ENCODE measurements around the gene EFNB2.

The EFNB2 gene

GRCh38 chr13:106567474-106568298 is 32.2 kb upstream of the EFNB2 start, which contains the start of gene ARGLU1:
Gene ARGLU1, minus strand, starts transcription at chr13:106568137. Its CDS starts 218 bp downstream, at chr13:106567919.
- FAIRE-seq (peak; percentile 99), DNase-seq (ENCODE audit: insufficient read length, low spot score) (peak; percentile 62)
- TF ChIP-seq PAX5 (IDR thresholded peaks at IDR 0.05; ENCODE audit: insufficient read depth, low read length, severe bottlenecking): no peak
- TF ChIP-seq POLR2A (IDR thresholded peaks at IDR 0.05; ENCODE audit: low read depth, low read length): peak; percentile 88
- TF ChIP-seq TAF1 (IDR thresholded peaks at IDR 0.05; ENCODE audit: low read depth, low read length): peak; percentile 77
- peak; percentile 90 for TF ChIP-seq POLR2AphosphoS5 (IDR thresholded peaks at IDR 0.05; ENCODE audit: low read depth, low read length)

DNA sequence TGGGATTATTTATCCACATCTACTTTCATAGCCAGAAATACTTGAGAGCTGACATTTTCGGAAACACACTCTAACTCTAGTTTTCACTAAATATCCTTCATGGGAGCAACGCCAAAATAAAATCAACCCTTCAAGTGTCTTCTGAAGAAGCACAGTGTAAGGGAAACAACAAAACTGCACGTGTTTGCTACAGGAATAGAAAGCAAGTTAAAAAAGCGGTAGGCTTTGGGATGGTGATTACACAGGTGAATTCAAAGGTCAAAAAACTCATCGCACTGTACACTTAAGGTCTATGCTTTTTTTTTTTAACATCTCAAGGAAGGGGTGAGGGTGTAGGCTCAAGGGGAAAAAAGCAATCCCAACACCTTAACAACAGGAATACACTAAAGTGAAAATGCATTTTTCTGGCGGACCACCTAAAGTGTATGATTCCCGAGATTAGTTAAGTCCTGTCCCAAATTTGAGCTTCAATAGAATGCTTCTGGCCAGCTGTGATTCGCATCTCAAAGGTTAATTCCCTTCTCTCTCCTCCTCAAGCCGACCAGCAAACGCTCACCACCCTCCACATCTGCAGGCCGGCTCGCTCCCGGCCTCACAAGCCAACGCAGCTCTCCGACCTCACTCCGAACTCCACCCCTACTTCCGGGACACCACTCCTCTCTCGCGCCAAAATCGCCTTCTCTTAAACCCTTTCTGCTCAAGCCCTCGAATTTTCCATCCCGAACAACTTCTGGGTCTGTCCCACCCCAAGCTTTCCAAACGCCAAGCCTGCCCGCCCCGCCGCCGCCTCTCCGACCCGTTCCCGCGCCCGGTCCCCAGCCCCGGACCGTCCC is 31.4 kb upstream of the EFNB2 start:
- TF ChIP-seq SPI1 (IDR thresholded peaks at IDR 0.05; ENCODE audit: low read depth, low read length): no peak
- TF ChIP-seq TAF1 (IDR thresholded peaks at IDR 0.05; ENCODE audit: low read depth, low read length): peak; percentile 42; the same call in 1 of the 2 replicates
- TF ChIP-seq POU2F2 (IDR thresholded peaks at IDR 0.05; ENCODE audit: low read depth, low read length): no peak
- no peak for TF ChIP-seq POLR2A (IDR thresholded peaks at IDR 0.05; ENCODE audit: low read depth, low read length)
- FAIRE-seq (no peak), DNase-seq (ENCODE audit: insufficient read length, low spot score) (peak; percentile 50)

DNA sequence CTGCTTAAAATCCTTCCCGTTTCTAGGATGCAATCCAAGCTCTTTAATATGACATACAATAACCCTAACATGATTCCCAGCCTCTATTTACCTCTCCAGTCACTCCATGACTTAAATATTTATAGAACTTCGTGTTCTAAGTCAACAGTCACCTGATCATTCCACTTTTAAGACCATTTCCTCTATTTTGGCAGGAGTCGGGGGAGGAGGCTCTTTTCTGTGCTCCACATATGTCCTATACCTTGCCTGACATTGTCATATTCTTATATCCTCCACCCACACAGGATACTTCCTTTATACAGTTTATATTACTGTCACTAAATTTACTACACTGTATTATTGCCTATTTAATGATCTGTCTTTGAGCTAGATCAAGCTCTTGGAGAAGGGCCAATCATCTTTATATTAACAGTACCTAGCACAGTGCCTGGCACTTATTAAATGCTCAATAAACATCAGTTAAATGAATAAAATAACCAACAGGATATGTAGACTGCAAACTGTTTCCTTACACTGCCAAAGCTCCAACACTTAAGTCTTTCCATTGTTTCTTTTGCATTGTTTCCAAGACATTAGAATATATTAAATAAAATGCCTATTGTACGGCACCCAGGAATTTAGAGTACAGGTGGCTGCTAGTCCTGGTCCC is 29.8 kb upstream of the EFNB2 start:
- no peak for FAIRE-seq
- DNase-seq (ENCODE audit: insufficient read length, low spot score): no peak
- TF ChIP-seq SPI1 (IDR thresholded peaks at IDR 0.05; ENCODE audit: low read depth, low read length) (peak; percentile 68), PAX5 (IDR thresholded peaks at IDR 0.05; ENCODE audit: insufficient read depth, low read length, severe bottlenecking) (no peak)

DNA sequence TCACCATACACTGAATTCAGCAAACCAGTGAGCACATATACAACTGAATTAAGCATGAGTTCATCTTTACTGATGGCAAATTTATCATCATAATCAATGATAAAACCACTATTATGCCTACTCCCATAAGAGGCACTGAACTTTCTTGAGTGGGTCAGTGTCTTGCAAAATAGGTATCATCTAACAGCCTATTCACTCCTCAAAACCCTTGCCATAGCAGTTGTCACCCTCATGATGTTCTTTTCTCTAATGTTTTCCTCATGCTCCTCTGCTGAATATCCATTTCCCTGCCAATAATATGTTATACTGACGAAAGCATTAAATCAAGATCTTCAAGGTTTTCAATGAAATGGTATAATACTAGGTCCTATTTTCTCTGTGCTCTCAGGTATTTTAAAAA is 26.8 kb upstream of the EFNB2 start:
- DNase-seq (ENCODE audit: insufficient read length, low spot score) (no peak), FAIRE-seq (peak; percentile 74)
- TF ChIP-seq POLR2A (IDR thresholded peaks at IDR 0.05; ENCODE audit: low read depth, low read length) (no peak), POLR2AphosphoS5 (IDR thresholded peaks at IDR 0.05; ENCODE audit: low read depth, low read length) (no peak), SPI1 (IDR thresholded peaks at IDR 0.05; ENCODE audit: low read depth, low read length) (no peak), POU2F2 (IDR thresholded peaks at IDR 0.05; ENCODE audit: low read depth, low read length) (no peak), TAF1 (IDR thresholded peaks at IDR 0.05; ENCODE audit: low read depth, low read length) (no peak), PAX5 (IDR thresholded peaks at IDR 0.05; ENCODE audit: insufficient read depth, low read length, severe bottlenecking) (no peak)

DNA sequence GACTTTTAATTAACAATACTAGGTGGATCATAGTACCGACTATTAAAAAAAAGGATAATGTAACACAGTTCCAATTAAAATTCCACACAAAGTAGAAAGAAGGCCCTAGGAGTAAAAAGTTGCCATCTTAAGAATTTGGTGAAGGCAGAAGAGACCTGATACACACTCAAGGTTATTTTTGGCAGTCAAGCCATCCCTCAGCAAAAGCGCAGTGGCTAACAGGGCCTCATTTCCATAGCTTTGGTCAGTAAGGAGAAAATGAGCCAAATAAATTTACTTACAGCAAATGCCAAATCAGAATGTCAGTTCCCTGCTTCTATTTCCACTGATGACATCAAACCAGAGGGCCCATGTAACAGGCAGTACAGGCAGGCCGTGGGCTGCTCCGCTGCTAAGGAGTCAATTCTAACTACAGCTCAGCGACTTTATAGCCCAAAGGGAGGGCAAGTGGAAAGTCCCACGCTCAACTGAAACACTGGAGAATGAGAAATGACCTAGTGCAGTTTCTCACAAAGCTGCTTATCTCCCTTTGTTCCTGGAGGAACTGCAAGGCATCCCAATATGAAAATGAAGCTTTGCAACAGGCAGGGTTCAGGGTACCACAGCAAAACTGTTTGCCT is 26.2 kb upstream of the EFNB2 start:
- TF ChIP-seq PAX5 (IDR thresholded peaks at IDR 0.05; ENCODE audit: insufficient read depth, low read length, severe bottlenecking) (no peak), TAF1 (IDR thresholded peaks at IDR 0.05; ENCODE audit: low read depth, low read length) (no peak), SPI1 (IDR thresholded peaks at IDR 0.05; ENCODE audit: low read depth, low read length) (no peak; the same call in 1 of the 2 replicates), POU2F2 (IDR thresholded peaks at IDR 0.05; ENCODE audit: low read depth, low read length) (no peak), POLR2A (IDR thresholded peaks at IDR 0.05; ENCODE audit: low read depth, low read length) (no peak), POLR2AphosphoS5 (IDR thresholded peaks at IDR 0.05; ENCODE audit: low read depth, low read length) (no peak)
- peak; percentile 79 for FAIRE-seq
- DNase-seq (ENCODE audit: insufficient read length, low spot score): peak; percentile 14

- no peak for FAIRE-seq
- TF ChIP-seq PAX5 (IDR thresholded peaks at IDR 0.05; ENCODE audit: insufficient read depth, low read length, severe bottlenecking) (no peak), SPI1 (IDR thresholded peaks at IDR 0.05; ENCODE audit: low read depth, low read length) (no peak), TAF1 (IDR thresholded peaks at IDR 0.05; ENCODE audit: low read depth, low read length) (no peak), POLR2A (IDR thresholded peaks at IDR 0.05; ENCODE audit: low read depth, low read length) (no peak), POLR2AphosphoS5 (IDR thresholded peaks at IDR 0.05; ENCODE audit: low read depth, low read length) (no peak), POU2F2 (IDR thresholded peaks at IDR 0.05; ENCODE audit: low read depth, low read length) (no peak)
- no peak for DNase-seq (ENCODE audit: insufficient read length, low spot score)
Measured at GRCh38 chr13:106560821-106561220, 25.4 kb upstream of the EFNB2 start.

- DNase-seq (ENCODE audit: insufficient read length, low spot score) (no peak), FAIRE-seq (no peak)
- TF ChIP-seq POLR2A (IDR thresholded peaks at IDR 0.05; ENCODE audit: low read depth, low read length) (no peak), TAF1 (IDR thresholded peaks at IDR 0.05; ENCODE audit: low read depth, low read length) (no peak), POU2F2 (IDR thresholded peaks at IDR 0.05; ENCODE audit: low read depth, low read length) (no peak), POLR2AphosphoS5 (IDR thresholded peaks at IDR 0.05; ENCODE audit: low read depth, low read length) (no peak), SPI1 (IDR thresholded peaks at IDR 0.05; ENCODE audit: low read depth, low read length) (no peak), PAX5 (IDR thresholded peaks at IDR 0.05; ENCODE audit: insufficient read depth, low read length, severe bottlenecking) (no peak)
Measured at GRCh38 chr13:106558527-106558926, 23.1 kb upstream of the EFNB2 start.

DNA sequence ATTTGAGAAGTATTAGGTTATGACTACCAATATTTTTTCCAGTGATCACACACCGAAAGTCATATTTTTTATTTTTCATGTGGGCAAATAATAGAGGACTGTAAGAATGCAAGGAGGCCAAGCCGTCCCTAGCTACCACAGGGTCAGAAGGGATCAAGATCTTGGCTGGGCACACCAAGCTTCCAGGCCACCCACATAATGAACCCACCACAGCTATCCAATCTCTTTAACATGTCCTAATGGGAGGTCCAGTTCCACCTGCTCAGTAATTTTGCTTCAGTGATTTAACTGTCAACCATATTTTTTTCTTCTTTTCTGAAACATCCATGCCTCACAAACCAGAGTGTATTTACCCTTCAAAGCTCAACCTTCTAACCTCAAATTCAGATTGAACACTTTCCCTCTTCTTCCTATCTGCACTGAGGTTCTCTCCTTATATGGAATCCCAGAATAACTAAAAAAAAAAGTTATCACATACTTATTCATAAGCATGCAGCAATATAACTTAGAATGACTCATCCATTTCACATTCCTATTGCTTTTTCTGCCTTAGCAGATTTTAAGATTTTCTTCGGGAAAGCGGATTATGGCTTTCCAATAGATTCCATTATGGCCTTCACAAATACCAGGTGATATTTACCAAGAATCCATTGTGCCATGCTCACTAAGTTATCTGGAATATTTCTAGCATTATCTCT is 20.3 kb upstream of the EFNB2 start:
- DNase-seq (ENCODE audit: insufficient read length, low spot score) (no peak), FAIRE-seq (no peak)
- no peak for TF ChIP-seq TAF1 (IDR thresholded peaks at IDR 0.05; ENCODE audit: low read depth, low read length)
- TF ChIP-seq PAX5 (IDR thresholded peaks at IDR 0.05; ENCODE audit: insufficient read depth, low read length, severe bottlenecking): no peak
- TF ChIP-seq SPI1 (IDR thresholded peaks at IDR 0.05; ENCODE audit: low read depth, low read length): no peak
- TF ChIP-seq POU2F2 (IDR thresholded peaks at IDR 0.05; ENCODE audit: low read depth, low read length): no peak
- TF ChIP-seq POLR2AphosphoS5 (IDR thresholded peaks at IDR 0.05; ENCODE audit: low read depth, low read length): no peak
- TF ChIP-seq POLR2A (IDR thresholded peaks at IDR 0.05; ENCODE audit: low read depth, low read length): no peak
